ENCODE results near the gene MED15.

DNA sequence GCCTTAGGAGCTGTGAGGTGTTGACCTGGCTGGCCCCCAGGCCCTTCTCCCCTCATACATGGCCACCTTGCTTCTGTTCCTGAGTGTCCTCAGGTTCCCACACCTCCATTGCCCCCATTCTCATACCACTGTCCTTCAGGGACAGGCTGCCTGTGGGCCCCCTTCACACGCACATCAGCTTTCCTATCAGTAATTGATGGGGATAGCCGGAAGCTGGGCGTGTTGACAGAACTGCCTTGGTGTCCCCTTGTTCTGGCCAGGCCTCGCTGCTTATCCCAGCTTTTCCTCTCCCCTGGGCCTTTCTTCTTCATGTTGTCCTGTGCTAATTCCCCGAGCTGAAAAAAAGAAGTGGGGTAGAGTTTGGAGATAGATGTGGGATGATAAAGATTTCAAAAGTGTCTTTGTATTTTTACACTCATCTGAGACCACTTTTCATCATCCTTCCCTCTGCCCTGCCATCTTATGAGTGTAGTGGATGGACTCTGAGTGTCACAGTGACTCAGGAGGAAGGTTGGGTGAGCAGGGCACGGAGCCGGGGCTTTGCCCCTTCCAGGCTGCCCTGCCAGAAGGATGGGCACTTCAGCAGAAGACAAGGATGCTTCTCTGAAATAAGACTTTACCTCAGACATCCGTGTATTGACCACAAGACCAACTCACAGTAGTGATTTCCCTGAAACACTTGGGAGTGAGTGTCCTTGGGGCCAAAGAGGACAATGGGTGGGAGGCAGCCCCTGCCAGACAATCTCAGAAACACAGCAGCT is 42.8 kb downstream of the MED15 start:
- TF ChIP-seq EZH2 (IDR thresholded peaks at IDR 0.05) (no peak), POLR2AphosphoS5 (IDR thresholded peaks at IDR 0.05; ENCODE audit: borderline replicate concordance, low read depth, low read length) (no peak), FOXP2 (optimal IDR thresholded peaks at IDR 0.05; ENCODE audit: control extremely low read depth, extremely low read length, insufficient read depth) (no peak)

Data from SK-N-MC (cell line).